K562 (cell line): ENCODE results near the gene UPF1. TPM values are rescaled to one million over a fixed set of nuclear protein-coding genes. Genes with fewer than 3 reads are reported as not detected.

Source experiments
- CBFA2T2 ChIP-seq: fragments of 450-650 bp; conservative IDR thresholded peaks from 2 replicates; pipeline ENCODE4 v1.6.1; 2017; ENCODE audit warnings: mild to moderate bottlenecking
- EHMT2 ChIP-seq: fragments of 450-650 bp; IDR thresholded peaks from 2 replicates; pipeline ENCODE4 v1.6.1; 2018; ENCODE audit warnings: antibody characterized with exemption
- L3MBTL2 ChIP-seq: fragments of 450-650 bp; IDR thresholded peaks from 2 replicates; pipeline ENCODE4 v1.6.1; 2016; ENCODE audit warnings: mild to moderate bottlenecking, moderate library complexity
- MAZ ChIP-seq, 2 experiments: fragments of 450-650 bp in 1 of 2; sonication (generic) in 1 of 2; formaldehyde crosslinking; IDR thresholded peaks in 1 of 2; conservative IDR thresholded peaks in 1 of 2; 2 replicates each; pipeline versions ENCODE4 v1.4.0 to v1.5.0; 2020; ENCODE audit warnings: mild to moderate bottlenecking in 1 of 2, missing genetic modification reagents in 1 of 2
- RAD21 ChIP-seq, 2 experiments: fragments of 250-450 bp in 1 of 2; fragments of 450-650 bp in 1 of 2; sonication (Bioruptor Pico) in 1 of 2; formaldehyde crosslinking in 1 of 2; IDR thresholded peaks in 1 of 2; conservative IDR thresholded peaks in 1 of 2; 2 replicates each; pipeline versions ENCODE4 v1.4.0 to v1.8.0; 2020 to 2022; ENCODE audit warnings: mild to moderate bottlenecking in 2 of 2, moderate library complexity in 1 of 2
- XRCC5 ChIP-seq: fragments of 200-400 bp; formaldehyde crosslinking; IDR thresholded peaks from 2 replicates; pipeline ENCODE4 v1.6.1; 2017; ENCODE audit warnings: low read depth, mild to moderate bottlenecking, low read length
- YY1 ChIP-seq, 3 experiments: IDR thresholded peaks; 2 replicates each; pipeline ENCODE4 v1.6.1; 2011; ENCODE audit warnings: low read length in 2 of 3, mild to moderate bottlenecking in 2 of 3, moderate library complexity in 2 of 3, borderline replicate concordance in 1 of 3, control low read depth in 1 of 3, low read depth in 1 of 3; ENCODE audit not compliant: insufficient read depth in 3 of 3, insufficient replicate concordance in 2 of 3, control insufficient read depth in 1 of 3, insufficient read length in 1 of 3; ENCODE audit errors: extremely low read depth in 1 of 3
- ZNF274 ChIP-seq: IDR thresholded peaks from 2 replicates; pipeline ENCODE4 v1.6.1; 2011; ENCODE audit warnings: low read depth, mild to moderate bottlenecking, low read length, moderate library complexity, borderline replicate concordance
- polyA plus RNA-seq, 8 experiments: library from polyadenylated mRNA; depleted of rRNA in 4 of 8; stranded (reverse) in 5 of 8; unstranded in 3 of 8; fragments of >200 nt; fragmentation: Nextera tagmentation in 2 of 8; fragmentation: Illumina TruSeq in 1 of 8; extraction: Ambion mirVana in 2 of 8; extraction: Trizol in 1 of 8; gene quantifications; 2 replicates each; pipeline versions ENCODE4 v1.2.1 to v1.2.3, GENCODE V29; 2011 to 2014; ENCODE audit warnings: inconsistent platforms in 1 of 8, missing spikeins in 1 of 8
- total RNA-seq, 7 experiments: library from RNA; depleted of rRNA in 6 of 7; stranded (reverse); fragments of >200 nt in 6 of 7; fragmentation: Illumina TruSeq in 2 of 7; extraction: Trizol in 2 of 7; gene quantifications; 2 replicates each; pipeline versions ENCODE4 v1.2.1 to v1.2.3, GENCODE V29; 2011 to 2021; ENCODE audit warnings: low replicate concordance in 1 of 7
- TF ChIP-seq, protein P1 (sequence below), 2 experiments: fragments of 450-650 bp; formaldehyde crosslinking in 1 of 2; IDR thresholded peaks; 2 replicates each; pipeline versions ENCODE4 v1.4.0 to v1.6.1; 2014 to 2020; ENCODE audit warnings: mild to moderate bottlenecking in 2 of 2, borderline replicate concordance in 1 of 2, low read depth in 1 of 2
- TF ChIP-seq, protein P2 (sequence below): fragments of 250-450 bp; sonication (Bioruptor Pico); IDR thresholded peaks from 2 replicates; pipeline ENCODE4 v1.5.0; 2022; ENCODE audit warnings: mild to moderate bottlenecking

Gene UPF1
- total and polyA plus RNA-seq, 9 of the 15 experiments (the other 6 are each of a cell fraction or from before 2014, with no cell fraction given) = 0.34 to 103 (median 27.9) TPM

DNA sequence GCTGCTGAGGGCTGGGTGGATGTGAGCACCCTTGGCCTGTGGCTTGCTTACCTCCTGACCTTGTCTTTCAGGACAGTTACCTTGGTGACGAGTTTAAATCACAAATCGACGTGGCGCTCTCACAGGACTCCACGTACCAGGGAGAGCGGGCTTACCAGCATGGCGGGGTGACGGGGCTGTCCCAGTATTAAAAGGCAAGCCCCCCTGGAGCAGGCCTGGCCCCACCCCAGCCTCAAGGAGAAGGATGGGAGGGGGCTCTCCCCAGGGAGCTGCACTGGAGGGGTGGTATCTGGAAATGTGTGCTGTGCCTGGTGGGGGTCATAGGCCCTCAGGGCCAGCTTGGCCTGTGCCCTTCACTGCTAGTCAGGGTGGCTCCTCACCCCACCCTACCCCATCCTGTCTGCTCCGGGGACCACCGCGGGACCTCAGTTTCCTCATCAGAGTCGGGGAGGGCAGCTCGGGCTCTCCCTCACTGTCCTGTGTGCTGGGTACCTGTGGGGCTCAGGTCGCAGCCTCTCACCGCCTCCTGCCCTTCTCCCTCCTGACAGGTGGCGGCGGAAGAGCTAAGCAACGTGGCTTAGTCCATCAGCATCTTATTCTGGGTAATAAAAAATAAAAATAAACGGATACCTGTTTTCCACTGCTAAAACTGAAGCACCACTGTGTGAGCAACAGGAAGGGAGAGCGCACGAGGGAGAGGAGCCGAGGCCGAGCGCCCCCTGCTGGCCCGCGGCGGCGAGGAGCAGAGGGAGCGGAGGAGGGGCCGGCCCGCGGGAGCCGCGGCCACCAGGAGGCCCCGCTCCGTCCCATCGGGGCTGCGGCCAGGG is 34.4 kb downstream of the UPF1 start (continued):
- TF ChIP-seq, protein P1, sequence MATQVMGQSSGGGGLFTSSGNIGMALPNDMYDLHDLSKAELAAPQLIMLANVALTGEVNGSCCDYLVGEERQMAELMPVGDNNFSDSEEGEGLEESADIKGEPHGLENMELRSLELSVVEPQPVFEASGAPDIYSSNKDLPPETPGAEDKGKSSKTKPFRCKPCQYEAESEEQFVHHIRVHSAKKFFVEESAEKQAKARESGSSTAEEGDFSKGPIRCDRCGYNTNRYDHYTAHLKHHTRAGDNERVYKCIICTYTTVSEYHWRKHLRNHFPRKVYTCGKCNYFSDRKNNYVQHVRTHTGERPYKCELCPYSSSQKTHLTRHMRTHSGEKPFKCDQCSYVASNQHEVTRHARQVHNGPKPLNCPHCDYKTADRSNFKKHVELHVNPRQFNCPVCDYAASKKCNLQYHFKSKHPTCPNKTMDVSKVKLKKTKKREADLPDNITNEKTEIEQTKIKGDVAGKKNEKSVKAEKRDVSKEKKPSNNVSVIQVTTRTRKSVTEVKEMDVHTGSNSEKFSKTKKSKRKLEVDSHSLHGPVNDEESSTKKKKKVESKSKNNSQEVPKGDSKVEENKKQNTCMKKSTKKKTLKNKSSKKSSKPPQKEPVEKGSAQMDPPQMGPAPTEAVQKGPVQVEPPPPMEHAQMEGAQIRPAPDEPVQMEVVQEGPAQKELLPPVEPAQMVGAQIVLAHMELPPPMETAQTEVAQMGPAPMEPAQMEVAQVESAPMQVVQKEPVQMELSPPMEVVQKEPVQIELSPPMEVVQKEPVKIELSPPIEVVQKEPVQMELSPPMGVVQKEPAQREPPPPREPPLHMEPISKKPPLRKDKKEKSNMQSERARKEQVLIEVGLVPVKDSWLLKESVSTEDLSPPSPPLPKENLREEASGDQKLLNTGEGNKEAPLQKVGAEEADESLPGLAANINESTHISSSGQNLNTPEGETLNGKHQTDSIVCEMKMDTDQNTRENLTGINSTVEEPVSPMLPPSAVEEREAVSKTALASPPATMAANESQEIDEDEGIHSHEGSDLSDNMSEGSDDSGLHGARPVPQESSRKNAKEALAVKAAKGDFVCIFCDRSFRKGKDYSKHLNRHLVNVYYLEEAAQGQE (IDR thresholded peaks at IDR 0.05; ENCODE audit: borderline replicate concordance) = peak; percentile 64
- TF ChIP-seq, protein P1 (CRISPR knock-in tag; IDR thresholded peaks at IDR 0.05; ENCODE audit: low read depth) = no peak
- peak; percentile 54 to 76 for TF ChIP-seq RAD21 (CRISPR knock-in tag; conservative IDR thresholded peaks at IDR 0.05 in 1 of 2, IDR thresholded peaks at IDR 0.05 in 1 of 2)
- peak; percentile 61 to 88 for TF ChIP-seq MAZ (CRISPR knock-in tag; conservative IDR thresholded peaks at IDR 0.05 in 1 of 2, IDR thresholded peaks at IDR 0.05 in 1 of 2)
- TF ChIP-seq XRCC5 = peak; percentile 82; the same call in 1 of the 2 replicates
- peak; percentile 77 for TF ChIP-seq L3MBTL2
- TF ChIP-seq, protein P2, sequence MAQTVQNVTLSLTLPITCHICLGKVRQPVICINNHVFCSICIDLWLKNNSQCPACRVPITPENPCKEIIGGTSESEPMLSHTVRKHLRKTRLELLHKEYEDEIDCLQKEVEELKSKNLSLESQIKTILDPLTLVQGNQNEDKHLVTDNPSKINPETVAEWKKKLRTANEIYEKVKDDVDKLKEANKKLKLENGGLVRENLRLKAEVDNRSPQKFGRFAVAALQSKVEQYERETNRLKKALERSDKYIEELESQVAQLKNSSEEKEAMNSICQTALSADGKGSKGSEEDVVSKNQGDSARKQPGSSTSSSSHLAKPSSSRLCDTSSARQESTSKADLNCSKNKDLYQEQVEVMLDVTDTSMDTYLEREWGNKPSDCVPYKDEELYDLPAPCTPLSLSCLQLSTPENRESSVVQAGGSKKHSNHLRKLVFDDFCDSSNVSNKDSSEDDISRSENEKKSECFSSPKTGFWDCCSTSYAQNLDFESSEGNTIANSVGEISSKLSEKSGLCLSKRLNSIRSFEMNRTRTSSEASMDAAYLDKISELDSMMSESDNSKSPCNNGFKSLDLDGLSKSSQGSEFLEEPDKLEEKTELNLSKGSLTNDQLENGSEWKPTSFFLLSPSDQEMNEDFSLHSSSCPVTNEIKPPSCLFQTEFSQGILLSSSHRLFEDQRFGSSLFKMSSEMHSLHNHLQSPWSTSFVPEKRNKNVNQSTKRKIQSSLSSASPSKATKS (CRISPR knock-in tag) = no peak
- TF ChIP-seq YY1 (IDR thresholded peaks at IDR 0.05; ENCODE audit: borderline replicate concordance in 1 of 3, control insufficient read depth in 1 of 3, extremely low read depth in 1 of 3, insufficient read depth in 3 of 3, insufficient read length in 1 of 3, insufficient replicate concordance in 2 of 3, low read depth in 1 of 3, low read length in 2 of 3) = peak in 2 of 3 experiments; percentile 31 to 47
- TF ChIP-seq EHMT2 = no peak
- no peak for TF ChIP-seq ZNF274
- no peak for TF ChIP-seq CBFA2T2
